HPDE6-E6E7 (cell line): ENCODE data around the gene PRKACA.

ENCODE experiments used
- DNase-seq: peaks from one replicate; pipeline ENCODE4 v3.0.0; 2011; ENCODE audit warnings: missing footprints; ENCODE audit errors: extremely low spot score

The PRKACA gene

DNA sequence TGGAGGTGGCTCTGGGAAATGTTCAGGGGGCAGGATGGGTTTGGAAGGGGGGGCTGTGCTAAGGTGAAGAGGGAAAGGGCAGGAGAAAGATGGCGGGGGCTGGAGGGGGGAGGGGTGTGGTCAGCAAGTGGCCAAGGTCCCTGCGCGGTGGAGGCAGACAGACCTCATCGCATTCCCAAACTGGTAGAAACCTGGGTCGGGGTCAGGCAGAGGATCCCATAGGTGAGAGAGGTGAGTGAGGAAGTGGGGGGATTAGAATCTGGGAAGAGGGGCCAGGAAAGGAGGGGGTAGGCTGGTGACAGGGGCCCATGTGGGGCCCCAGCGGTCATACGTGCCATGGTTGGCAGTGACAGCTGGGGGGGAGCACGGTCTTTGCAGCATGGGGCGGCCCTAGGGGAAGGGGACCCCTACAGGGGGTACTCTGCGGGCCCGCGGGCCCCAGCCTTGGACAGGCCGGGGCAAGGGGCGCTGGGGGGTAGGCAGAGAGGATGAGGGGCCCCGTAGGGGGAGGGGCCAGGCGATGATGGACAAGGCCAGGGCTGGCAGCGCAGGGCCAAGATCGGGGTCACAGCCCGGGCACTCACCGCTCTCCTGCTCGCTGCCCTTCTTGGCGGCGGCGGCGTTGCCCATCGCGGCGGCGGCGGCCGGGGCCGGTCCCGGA is 514 bp downstream of the PRKACA start:
- no peak for DNase-seq

DNA sequence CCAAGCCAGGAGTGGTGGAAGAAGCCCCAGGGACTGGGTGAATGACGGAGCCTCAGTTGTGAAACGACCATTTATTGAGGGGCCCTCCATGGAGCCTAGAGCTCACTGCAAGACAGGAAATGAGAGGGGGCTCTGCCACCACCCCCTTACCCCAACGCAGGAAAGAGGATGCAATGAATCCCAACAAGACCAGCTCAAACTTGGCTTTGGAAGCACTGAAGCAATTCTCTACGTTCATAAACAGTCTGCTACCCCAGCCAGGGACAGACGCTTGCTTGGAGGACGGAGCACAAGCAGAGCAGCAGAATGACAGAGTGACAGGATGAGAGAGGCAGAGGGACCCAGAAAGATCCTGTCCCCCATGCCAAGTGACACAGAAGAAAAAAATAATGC is 1.0 kb downstream of the PRKACA start:
- no peak for DNase-seq

DNA sequence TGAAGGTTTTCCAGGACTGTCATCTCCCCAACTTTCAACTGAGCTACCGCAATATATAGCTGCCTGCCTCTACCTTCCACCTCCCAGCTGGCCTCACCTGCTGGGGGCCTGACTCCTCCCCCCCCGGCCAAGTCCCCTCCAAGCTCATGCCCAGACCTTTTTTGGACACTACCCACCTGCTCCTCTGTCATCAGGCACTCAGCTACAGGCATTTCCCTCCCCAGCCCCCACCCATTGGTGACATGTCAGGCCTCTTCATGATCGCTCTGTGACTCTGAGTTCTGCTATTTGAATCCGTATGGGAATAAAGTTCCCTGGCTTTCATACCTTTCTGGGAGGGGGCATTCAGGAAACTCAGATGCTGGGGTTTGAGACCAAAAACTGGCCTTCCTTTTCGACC is 1.8 kb downstream of the PRKACA start:
- no peak for DNase-seq

DNA sequence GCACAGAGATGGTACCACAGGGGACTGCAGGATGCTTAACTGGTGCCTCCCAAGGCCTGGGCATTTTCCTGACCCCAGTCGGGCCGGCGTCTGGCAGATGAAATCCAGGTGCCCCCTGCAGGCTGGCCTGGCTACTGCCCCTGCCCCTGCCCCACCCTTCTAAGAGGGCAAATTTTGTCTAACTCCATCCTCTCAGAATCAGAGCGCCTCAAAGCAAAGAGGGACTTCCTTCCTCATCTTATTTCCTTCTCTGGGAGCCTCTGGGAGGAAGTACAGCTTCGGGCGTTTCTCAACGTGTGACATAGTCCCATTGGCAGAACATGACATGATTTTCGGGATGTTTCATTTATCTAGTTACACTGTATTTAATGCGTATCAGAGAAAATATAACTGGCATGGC is 2.7 kb downstream of the PRKACA start:
- DNase-seq: no peak

DNA sequence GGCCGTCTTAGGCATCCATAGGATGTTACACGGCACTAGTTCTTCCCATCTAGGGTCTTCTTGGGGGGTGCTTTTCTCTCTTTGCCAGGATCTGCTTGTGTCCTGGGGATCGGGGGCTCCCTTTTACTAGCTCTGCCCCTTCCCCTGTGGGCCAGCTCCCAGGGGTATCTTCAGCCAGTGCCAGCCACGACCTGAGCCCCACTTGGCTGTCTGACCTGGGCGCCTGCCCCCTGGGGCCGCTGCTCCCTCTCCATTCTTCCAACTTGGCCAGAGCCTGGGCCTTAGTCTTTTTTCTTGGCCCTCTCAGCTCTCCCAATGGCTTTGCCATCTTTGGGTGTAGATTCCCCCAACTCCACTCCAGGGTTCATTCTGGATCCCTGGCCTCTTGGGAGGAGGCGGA is 3.1 kb downstream of the PRKACA start:
- DNase-seq: no peak

DNA sequence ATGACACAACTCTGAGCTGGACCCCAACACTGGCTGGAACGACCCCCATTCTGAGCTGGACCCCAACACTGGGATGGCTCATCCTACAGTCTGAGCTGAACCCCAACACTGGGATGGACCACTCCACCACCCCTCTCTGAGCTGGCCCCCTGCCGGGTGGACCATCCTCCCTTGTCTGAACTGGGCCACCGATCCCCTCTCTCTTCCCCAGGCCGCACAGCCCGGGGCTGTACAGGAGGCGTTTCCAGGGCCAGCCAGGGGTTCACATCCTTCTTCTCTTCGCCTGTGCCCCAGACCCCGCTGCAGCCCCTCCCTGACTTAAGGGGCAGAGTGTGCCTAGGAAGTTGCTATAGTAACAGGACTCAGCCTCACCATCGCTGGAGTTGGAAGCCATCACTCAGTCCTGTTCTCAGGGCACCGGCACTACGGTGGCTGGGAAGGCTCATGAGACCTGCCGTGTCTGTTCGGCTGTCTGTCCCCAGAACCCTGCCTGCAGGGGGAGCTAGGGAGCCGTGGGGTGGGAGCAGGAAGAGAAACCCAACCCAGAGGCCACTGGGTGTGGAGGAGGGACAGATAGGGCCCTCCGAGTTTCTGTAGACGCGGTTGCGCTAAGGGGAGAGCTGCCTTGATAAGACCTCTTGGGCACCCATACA is 3.7 kb downstream of the PRKACA start:
- DNase-seq: no peak

DNA sequence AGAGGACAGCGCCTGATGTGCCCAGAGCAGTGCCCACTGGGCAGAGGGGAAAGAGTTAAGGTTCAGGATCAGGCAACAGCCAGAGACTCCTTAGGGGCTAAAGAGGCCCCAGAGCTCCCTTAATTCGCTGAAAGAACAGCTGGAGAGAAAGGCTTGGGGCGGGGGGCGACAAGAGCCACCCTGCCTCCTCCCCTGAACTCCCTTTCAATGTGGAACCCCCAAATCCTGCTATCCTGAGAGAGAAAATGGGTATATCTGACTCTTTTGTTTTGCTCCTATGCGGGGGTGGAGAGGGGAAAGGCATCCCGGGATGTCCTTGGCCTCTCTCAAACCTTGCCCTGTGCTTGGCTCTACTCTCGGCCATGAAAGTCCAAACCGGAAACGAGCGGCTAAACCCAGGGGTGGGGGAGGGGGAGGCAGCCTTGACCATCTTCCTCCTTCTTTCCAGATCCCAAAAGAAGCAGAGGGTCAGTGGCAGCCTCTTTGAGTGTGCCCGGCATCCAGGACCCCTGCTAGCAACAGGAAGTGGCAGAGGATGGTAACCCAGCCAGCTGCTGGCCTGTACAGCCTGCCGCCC is 4.7 kb downstream of the PRKACA start:
- DNase-seq: no peak

DNA sequence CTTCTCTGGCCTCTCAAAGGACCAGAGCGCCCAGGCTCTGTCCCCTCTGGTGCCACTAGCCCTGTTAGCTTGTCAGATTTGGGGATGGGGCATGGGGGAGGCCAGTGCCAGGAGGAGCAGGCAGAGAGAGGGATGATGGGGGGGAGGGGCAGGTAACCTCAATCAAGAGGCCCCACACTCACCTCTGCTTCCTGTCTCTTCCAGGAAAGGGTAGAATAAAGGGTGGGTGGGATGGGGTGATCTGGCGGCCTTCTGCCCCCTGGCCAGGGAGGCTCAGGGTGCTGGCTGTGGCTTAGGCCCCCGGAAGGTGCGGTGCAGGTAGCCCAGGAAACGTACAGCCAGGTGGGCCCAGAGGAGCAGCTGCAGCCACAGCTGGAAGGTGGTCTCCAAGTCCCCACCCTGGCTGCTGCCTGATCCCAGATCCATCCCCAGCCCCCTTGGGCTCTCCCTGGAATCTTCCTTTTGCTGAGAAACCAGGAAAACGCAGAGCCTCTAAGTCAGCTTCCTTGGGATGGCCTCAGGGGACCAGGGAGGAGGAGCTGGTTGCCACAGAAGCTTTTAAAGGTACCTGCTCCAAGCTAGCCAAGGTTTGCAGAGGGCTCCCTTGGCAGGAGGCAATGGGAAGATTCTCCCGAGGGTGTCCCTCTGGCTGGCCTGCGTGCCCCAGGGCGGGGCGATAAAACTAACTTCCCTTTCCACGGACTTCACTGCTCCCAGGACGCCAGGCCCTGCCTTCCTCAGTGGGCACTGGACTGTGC is 5.3 kb downstream of the PRKACA start:
- DNase-seq: no peak

DNA sequence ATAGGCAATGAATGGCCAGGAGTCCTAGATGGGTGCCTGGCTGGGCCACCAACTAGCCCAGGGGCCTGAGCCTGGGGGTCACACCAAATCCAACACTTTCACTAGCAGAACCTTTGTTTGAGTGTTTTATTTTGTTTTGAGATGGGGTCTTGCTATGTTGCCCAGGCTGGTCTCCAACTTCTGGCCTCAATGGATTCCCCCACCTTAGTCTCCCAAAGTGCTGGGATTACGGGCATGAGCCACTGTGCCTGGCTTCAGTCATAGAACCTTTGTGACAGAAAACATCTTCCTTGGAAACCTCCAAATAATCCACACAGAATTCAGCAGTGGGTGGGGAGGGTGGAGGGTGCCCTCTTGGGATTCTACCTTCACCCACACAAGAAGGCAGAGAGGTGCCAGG is 6.1 kb downstream of the PRKACA start:
- no peak for DNase-seq

DNA sequence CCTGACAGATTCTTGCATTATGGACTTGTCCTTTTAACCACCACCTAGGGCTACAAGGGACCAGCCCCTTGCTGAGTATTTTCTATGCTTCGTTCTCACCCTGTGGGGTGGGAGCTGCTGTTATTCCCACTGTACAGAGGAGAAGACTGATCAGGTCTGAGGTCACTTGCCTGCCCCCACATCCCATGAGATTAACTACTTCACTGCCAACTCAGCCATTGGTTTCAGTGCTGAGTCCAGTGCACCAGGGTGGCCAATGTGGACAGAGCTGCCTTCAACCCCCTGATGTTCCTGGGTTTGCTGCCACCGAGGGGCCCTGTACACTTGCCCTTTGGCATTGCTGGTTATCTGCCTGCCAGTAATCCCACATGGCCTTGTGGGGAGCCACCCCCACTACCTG is 6.9 kb downstream of the PRKACA start:
- DNase-seq: no peak

DNA sequence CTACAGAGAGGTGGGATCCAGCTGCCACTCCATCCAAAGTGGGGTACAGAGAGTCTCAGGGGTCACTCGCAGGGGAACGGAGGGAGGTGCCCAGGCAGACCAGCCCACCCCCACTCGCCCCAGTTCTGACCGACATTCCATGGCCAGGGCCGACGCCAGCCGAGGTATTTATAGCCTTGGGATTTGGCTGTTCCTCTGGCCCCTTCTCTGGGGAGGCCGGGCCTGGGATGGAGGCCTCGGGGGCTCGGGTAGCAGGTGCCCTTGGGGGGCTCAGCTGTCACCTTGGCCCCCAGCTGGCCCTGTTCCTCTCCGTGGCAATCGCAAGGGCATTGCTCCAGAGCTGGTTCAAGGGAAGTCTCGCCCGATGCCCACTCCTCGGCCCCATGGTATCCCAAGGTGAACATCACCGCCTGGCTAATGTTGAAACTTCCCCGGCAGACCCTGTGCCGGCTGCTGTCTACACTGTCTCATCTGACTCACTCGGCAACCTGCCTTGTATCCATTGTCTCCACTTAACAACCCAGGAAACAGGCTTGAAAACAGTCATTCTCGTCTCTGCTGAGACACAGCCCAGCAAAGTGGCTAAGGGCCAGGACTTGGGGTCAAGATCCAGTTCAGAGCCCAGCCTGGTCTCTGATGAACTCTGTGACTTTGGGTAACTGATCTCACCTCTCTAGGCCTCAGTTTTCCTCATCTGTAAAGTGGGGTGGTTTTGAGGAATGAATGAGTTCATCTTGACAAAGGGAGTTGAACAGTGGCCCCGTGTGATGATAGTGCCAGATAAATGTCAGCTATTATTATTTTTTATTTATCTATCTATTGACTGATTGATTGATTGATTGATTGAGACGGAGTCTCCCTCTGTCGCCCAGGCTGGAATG is 9.7 kb downstream of the PRKACA start:
- no peak for DNase-seq

DNA sequence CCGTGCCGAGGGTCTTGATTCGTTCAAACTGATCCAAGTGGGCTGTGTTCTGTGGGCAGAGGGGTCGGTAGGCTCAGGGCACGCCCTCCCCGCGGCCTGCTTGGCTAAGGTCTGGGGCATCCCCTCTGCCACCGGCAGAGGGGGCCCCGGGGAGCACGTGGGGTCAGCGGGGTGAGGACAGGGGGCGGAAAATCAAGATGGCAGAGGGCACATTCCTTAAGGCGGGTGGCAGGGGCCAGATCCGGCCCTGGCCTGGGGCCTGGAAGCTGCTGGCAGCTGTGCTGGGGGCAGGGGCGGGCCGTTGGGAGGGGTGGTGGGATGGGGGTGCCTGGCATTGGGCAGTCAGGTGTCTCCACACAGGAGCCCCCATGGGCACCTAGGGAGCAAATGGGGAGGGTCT is 10.7 kb downstream of the PRKACA start:
- DNase-seq: no peak

DNA sequence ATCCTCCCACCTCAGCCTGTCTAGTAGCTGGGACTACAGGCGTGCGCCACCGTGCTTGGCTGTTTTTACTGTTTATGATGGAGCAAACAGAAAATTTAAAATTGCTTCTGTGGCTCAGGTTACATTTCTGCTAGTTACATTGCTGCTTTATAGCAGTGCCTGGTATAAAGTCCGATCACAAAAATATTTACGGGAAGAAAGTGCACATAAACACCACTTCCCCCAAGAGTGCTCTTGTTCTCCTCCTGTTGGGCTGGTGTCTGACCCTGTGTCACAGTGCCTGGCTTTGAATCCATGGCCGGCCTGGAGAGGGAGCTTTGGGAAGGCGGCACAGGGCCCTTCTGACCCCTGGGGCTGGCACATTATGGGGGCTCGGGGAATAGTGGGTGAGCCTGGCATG is 11.9 kb downstream of the PRKACA start:
- no peak for DNase-seq

DNA sequence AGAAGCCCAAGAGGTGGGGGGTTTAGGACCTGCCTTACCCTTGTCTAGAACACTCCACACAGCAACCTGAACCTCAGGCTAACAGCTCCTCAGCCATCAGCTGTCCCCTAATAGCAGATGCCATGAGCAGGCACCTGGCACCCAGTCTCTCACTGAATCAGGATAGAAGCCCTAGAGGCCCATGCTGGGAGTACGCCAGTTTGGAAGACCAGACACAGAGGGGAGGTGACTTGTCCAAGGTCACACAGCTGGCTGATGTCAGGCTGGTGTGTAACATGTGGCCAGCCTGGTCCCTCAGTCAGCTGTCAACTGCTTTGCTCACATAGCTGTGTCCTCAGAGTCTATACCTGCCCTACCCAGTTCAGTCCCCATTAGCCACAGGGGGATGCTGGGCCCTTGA is 14.3 kb downstream of the PRKACA start:
- no peak for DNase-seq

DNA sequence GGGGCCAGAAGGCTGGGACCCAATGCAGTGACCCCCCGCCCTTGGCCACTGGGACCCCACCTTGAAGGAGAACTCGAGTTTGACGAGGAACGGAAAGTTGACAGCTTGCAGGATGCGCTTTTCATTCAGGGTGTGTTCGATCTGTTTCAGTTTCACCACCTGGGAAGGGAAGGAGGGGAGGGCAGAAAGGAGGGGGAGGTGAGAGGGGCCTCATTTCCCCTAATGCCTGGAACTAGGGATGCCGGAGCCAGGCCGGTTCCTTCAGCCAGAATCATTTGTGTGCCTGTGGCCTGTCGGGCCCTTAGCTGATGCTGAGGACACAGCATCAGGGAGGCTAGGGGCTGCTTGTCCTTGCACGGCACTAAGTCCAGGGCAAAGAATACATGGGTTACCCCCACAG is 14.8 kb downstream of the PRKACA start:
- DNase-seq: no peak

DNA sequence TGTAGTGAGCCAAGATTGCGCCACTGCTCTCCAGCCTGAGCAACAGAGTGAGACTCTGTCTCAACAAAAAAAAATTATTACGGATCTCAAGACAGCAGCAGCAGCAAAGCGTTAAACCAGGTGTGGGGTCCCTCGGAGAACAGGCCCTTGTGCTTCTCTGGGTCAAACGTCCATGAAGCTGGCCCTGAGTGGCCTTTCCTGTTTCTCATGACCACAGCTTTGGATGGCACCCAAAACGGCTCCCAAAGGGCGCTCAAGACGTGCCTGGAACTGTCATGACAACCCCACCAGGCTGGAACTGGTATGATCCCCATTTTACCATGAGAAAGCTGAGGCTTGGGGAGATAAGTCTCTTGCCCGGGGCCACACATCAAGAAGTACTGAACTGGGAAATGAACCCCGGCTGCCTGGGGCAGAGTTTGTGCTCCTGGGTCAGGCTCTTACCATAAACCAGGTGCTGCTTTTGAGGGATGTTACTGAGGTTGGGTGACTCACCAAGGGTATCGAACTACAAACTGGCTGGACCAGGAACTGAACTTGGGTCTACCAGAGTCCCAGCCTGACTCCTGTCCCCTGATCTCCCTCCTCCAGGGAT is 15.4 kb downstream of the PRKACA start:
- no peak for DNase-seq

DNA sequence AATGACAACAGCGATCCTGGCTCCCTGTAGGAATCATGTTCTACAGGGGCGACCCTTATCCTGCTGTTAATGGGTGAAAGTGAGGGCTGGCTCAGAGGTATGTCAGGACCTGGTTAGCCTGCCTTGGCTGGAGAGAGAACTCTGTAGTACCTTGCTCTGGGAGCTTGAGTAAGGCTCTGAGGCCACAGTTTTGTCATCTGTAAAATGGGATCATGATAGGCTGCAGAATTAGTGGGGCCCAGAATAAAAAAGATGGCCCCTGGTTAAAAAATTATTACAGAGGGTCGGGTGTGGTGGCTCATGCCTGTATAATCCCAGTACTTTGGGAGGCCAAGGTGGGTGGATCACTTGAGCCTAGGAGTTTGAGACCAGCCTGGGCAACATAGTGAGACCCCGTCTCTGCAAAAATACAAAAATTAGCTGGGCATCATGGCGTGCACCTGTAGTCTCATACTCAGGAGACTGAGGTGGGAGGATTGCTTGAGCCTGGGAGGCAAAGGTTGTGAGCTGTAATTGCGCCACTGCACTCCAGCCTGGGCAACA is 16.5 kb downstream of the PRKACA start:
- DNase-seq: no peak

DNA sequence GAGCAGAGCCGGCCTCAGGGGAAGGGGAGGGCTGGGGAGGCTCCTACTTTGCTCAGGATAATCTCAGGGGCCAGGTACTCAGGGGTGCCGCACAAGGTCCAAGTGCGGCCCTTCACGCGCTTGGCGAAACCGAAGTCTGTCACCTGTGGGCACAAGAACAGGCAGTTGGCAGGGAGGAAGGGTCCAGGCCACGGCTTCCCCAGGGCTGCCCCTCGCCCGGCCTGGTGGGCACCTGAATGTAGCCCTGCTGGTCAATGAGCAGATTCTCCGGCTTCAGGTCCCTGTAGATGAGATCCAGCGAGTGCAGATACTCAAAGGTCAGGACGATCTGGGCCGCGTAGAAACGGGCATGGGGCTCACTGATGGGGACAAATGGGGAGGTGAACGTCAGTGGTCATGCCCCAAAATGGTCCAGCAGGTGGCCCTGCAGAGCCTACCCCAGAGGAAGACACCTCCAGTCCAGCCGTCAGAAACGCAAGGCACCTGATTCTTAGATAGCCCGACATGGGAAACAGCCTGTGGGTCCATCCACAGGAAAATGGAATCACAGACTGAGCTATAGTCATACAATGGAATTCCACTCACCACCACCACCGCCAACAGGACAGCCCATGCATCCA is 19.9 kb downstream of the PRKACA start:
- no peak for DNase-seq

DNA sequence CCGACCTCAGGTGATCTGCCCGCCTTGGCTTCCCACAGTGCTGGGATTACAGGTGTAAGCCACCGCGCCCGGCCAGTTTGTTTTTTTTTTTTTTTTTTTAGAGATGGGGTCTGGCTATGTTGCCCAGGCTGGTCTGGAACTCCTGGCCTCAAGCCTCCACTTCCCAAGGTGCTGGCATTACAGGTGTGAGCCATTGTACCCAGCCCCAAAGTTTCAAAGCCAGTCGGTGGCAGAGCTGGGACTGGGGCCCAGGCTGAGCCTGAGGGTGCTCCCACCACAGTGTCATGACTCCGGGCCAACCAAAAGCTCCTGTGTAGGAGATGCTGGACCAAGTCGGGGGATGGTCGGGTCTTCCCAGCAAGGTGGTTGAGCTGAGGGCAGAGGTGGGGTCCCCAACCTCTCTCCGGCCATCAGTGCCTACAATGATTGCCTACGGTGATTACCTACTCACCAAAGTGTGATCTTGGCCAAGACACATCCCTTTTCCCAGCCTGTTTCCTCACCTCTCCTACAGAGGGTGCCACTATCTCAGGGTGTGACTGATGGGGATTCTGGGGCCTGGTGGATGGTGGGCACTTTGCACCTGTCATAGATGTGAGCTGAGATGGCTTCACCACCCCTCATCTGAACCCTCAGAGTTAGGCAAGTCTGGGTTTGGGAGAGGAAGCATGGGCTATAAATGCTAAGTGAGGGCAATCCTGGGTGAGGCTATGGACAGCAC is 21.1 kb downstream of the PRKACA start:
- no peak for DNase-seq

DNA sequence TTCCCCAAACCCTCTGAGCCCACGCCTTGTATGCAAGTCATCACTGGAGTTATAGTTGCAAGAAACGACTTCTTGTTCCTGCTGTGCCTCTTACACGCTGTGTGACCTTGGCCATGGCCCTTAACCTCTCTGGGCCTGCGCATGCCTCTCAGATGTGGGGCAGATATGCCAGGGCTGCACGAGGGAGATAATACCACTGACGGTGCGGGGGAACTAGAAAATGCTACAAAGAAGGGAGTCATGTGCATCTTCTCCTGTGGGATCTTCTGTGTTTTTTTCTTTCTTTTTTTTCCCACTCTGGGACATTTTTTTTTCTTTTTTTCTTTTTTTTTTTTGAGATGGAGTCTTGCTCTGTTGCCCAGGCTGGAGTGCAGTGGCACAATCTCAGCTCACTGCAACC is 22.7 kb downstream of the PRKACA start:
- DNase-seq: no peak
